GM12874 (cell line): ENCODE results near the gene RAB11FIP4.

Source experiments
- TF ChIP-seq, protein P1 (sequence below): IDR thresholded peaks from 2 replicates; pipeline ENCODE4 v1.5.1; 2011; ENCODE audit warnings: low read depth, mild to moderate bottlenecking, control low read depth, low read length, moderate library complexity; ENCODE audit not compliant: insufficient read depth

The RAB11FIP4 gene

DNA sequence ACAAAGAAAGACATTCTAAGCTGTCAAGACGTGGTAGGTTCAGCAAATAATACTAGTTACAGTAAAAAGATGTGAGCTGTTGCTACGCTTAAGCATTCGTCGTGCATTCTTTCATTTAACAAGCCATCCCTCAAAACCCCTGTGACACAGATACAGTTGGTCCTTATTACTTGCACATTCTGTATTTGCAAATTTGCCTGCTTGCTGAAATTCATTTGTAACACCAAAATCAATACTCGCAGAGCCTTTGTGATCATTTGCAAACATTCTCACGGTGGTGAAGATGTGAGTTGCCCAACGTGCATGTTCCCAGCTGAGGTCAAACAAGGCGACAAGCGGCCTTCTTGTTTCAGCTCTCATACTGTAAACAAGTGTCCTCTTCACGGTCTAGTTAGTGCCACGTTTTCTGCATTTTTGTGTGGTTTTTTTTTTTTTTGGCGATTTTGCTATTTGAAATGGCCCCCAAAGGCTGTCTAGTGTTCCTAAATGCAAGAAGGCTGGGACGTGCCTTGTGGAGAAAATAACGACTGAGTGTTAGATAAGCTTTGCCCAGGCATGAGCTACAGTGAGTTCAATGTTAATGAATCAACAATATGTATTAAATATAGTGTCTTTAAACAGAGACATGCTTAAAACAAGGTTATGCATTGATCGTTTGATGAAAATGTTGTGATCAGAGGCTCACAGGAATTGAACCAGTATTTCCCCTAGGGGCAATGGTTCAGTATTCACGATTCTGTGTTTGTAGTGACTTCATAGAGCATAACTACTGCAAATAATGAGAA lies 84.1 kb downstream of the RAB11FIP4 start:
- TF ChIP-seq, protein P1, sequence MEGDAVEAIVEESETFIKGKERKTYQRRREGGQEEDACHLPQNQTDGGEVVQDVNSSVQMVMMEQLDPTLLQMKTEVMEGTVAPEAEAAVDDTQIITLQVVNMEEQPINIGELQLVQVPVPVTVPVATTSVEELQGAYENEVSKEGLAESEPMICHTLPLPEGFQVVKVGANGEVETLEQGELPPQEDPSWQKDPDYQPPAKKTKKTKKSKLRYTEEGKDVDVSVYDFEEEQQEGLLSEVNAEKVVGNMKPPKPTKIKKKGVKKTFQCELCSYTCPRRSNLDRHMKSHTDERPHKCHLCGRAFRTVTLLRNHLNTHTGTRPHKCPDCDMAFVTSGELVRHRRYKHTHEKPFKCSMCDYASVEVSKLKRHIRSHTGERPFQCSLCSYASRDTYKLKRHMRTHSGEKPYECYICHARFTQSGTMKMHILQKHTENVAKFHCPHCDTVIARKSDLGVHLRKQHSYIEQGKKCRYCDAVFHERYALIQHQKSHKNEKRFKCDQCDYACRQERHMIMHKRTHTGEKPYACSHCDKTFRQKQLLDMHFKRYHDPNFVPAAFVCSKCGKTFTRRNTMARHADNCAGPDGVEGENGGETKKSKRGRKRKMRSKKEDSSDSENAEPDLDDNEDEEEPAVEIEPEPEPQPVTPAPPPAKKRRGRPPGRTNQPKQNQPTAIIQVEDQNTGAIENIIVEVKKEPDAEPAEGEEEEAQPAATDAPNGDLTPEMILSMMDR, result no peak

DNA sequence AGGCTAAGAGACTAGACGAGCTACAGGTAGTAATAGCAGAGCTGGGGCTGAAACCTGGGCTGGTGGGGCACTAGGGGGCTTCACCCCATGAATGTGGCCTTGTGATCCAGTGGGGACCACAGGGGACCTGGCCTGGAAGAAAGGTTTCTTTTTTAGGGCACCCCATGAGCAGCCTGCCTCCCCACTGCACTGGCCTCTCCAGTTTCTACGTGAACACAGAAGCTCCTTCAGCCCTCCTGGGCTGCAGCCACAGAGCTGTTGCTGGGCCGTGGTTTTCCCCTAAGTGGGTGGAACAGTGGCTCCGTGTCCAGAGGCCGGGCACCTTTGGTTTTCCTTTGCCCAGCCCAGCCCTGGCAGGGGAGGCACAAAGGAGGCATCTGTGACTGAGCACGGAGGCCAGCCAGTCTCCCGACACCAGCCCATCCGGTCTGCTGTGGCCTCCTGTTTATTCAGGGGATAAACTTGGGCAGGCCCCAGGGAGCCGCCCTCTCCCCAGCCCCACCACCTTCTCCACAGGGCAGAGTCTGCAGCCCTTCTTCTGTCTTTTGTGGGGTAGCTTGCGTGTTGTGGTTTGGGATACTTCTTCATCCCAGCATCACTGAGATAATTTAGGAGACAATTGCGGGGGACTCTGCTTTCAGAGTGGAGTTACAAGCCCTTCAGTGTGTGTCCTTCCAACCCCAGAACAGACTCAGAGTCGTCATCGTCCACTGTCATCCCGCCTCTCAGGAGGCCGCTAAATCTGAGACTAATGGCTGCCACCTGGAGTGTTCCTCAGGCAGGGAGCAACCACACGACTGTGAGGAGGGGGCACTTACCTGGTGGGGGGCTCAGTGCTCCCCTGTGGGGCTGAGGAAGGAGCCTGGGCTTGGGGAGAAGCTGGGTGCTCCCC lies 85.3 kb downstream of the RAB11FIP4 start:
- TF ChIP-seq, protein P1, result no peak

DNA sequence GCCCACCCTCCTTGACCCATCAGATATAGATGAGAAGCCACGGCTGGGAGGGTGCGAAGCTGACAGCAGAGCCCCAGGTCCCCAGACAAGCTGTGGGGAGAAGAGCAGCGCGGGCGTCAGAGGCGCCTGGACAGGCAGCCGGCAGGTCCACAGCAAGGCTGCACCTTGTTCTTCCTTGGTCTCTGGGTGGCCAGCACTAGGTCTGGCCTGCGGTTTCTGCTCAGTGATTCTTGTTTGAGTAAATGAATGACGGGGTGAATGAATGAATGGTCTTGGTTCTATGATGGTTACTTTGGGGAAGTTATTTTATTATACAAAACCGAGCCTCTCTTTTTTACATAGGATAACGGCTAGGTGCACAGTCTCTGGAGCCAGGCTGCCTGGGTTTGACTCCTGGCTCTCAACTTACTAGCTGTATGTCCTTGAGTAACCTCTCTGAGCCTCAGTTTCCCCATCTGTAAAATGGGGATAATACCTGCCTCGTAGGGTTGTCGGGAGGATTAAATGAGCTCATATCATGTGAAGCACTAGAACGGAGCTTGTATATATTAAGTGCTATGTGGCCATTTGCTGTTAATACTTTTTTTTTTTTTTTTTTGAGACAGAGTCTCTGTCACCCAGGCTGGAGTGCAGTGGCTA lies 86.1 kb downstream of the RAB11FIP4 start:
- TF ChIP-seq, protein P1, result no peak

DNA sequence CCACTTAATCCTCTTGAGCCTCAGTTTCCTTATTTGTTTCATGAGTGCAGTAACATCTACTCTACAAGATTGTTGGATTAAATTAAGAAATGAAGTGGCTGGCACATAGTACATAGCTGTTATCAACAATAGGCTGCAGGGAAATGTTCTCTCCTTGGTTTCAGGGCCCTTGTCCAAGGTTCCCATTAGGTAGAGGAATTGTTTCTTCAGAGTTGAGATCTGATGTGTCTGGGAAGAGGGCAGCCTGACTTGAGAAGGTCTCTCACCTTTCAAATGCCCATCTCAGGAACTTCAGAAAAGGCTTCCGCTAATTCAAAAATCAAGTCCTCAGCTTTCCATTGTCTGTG lies 87.6 kb downstream of the RAB11FIP4 start:
- TF ChIP-seq, protein P1, result no peak

DNA sequence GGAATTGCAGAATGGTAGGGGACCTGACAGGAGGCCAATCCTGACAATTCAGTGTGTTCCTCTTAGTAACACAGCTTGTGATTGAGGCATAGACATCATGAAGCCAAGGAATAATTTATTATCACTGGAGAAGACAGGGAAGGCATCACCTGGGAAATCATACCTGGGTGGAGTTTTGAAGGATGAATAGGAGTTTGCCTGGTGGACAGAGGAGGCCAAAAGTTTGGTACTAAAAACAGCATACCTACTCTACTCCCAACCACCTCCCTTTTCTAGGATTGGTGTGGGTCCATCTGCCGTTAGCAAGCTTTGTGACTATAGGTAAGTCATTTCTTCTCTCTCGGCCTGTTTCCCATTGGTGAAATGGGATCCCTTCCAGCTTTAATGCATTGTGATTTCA lies 88.0 kb downstream of the RAB11FIP4 start:
- TF ChIP-seq, protein P1, result no peak

DNA sequence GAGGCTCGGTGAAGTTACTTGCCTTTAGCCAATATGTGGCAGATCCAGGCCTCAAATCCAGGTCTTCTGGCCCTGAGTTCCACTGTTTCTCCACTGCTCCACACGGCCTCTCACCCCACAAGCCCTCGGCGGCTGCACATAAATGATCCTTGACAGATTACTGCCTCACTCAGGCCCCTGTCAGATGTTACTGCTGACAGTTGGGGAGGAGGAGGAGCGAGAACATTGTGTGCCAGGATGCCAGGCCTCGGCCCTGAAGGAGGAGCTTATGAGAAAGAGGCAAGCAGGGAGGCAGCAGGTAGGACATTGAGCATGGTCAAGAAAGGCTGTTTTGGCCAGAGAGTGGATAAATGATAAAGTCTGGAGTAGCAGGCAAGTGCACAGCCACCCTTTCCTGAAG lies 88.6 kb downstream of the RAB11FIP4 start:
- TF ChIP-seq, protein P1, result no peak
